Testis (tissue), 5 donors: ENCODE data around the gene CNIH1. TPM values are rescaled to one million over a fixed set of nuclear protein-coding genes. Genes with fewer than 3 reads are reported as not detected.

ENCODE experiments used
- DNase-seq: peaks from one replicate; pipeline ENCODE4 v3.0.0-alpha.2; 2019
- H3K27ac ChIP-seq, 2 donors: fragments of 200-600 bp; sonication (generic); one replicate each; pipeline ENCODE4 v1.5.1; 2019
- H3K27me3 ChIP-seq: fragments of 200-600 bp; sonication (generic); one replicate; pipeline ENCODE4 v1.5.1; 2019
- H3K36me3 ChIP-seq: fragments of 200-600 bp; sonication (generic); one replicate; pipeline ENCODE4 v1.5.1; 2017; ENCODE audit warnings: low read depth; ENCODE audit errors: missing control alignments
- H3K4me1 ChIP-seq: fragments of 200-600 bp; sonication (generic); one replicate; pipeline ENCODE4 v1.5.1; 2019
- H3K4me3 ChIP-seq, 2 donors: fragments of 200-600 bp; sonication (generic); one replicate each; pipeline ENCODE4 v1.5.1; 2017 to 2019
- H3K9me3 ChIP-seq: fragments of 200-600 bp; sonication (generic); one replicate; pipeline ENCODE4 v1.5.1; 2017
- CTCF ChIP-seq, 3 experiments: fragments of 450-650 bp in 2 of 3; fragments of 200-600 bp in 1 of 3; sonication (generic) in 1 of 3; IDR thresholded peaks; one replicate each; pipeline ENCODE4 v1.5.1; 2016 to 2019; ENCODE audit warnings: antibody characterized with exemption in 3 of 3, mild to moderate bottlenecking in 2 of 3, moderate library complexity in 1 of 3
- POLR2A ChIP-seq: fragments of 450-650 bp; IDR thresholded peaks from one replicate; pipeline ENCODE4 v1.6.1; 2017; ENCODE audit warnings: antibody characterized with exemption, mild to moderate bottlenecking, moderate library complexity
- WGBS, 2 donors: methylation state at CpG; one replicate each; pipeline ENCODE4 v1.1.5; 2018; 5-methylcytosine and 5-hydroxymethylcytosine counted together
- intact Hi-C: fragments of 100-400 bp; cut with DNase I; formaldehyde crosslinking; loops from one replicate; pipeline ENCODE4 v1.15.1; 2023; ENCODE audit warnings: low total_unique reads
- long read RNA-seq, 2 donors: transcript quantifications; one replicate each; lab custom pipeline, GENCODE V29; 2026
- polyA plus RNA-seq: library from polyadenylated mRNA; stranded (reverse); fragments of 350-450 nt; fragmentation: Illumina TruSeq; extraction: RNeasy Lipid Tissue Mini Kit (QIAGEN cat#74804); gene quantifications from one replicate; pipeline ENCODE4 v1.2.3, GENCODE V29; 2014; ENCODE audit warnings: low read depth, low replicate concordance; ENCODE audit not compliant: insufficient read depth
- total RNA-seq, 2 donors: library from RNA; depleted of rRNA; stranded (reverse); fragments of >200 nt; gene quantifications; one replicate each; pipeline ENCODE4 v1.2.3, GENCODE V29; 2016

Gene CNIH1
- total RNA-seq: 100 to 1,000 TPM in 1 of 2 donors, 10 to 100 TPM in 1; 44.2 to 157 TPM
- polyA plus RNA-seq: 121 TPM
- long read RNA-seq, donor 1, full-length matches to known transcripts: 89 of 99 reads
- long read RNA-seq, donor 1, partial matches to known transcripts: 10 of 99 reads
- long read RNA-seq, donor 1, other reads (novel, unspliced or antisense): 0 of 99 reads
- long read RNA-seq, donor 2, full-length matches to known transcripts: 89 of 89 reads
- long read RNA-seq, donor 2, partial matches to known transcripts: 0 of 89 reads
- long read RNA-seq, donor 2, other reads (novel, unspliced or antisense): 0 of 89 reads

GRCh38 chr14:54440873-54441868 is at the start of gene CNIH1:
CNIH1 (minus strand) TSS chr14:54441374; CDS start chr14:54441327, 47 bp downstream.
- 0 to 1% methylated on average over 41 to 99 of the region's 100 CpGs for WGBS, 2 donors
- peak within 1 kb of the TSS; percentile 72 to 81 for H3K4me3 ChIP-seq
- H3K36me3 ChIP-seq: no peaks in the 10 kb centered on the region
- H3K27ac ChIP-seq: peak within 1 kb of the TSS; percentile 73 to 96
- peaks cover 25% of the 10 kb centered on the region for H3K4me1 ChIP-seq
- intact Hi-C loops: no loop called here
- DNase-seq: peak; percentile 93
- TF ChIP-seq POLR2A (no peak), CTCF (IDR thresholded peaks at IDR 0.05) (peak; percentile 91 to 98 (median 96))
- H3K9me3 ChIP-seq: no peaks in the 10 kb centered on the region
- no peaks in the 10 kb centered on the region for H3K27me3 ChIP-seq

- no peak for DNase-seq
- no peaks in the 10 kb centered on the region for H3K36me3 ChIP-seq
- H3K27me3 ChIP-seq: no peaks in the 10 kb centered on the region
- intact Hi-C loops: no loop called here
- WGBS, 2 donors: 48 to 53% methylated on average over 3 of the region's 3 CpGs
- peaks cover 22% of the 10 kb centered on the region for H3K4me1 ChIP-seq
- no peaks in the 10 kb centered on the region for H3K9me3 ChIP-seq
- H3K4me3 ChIP-seq: no peak overlapping the region
- TF ChIP-seq CTCF (IDR thresholded peaks at IDR 0.05): no peak
- TF ChIP-seq POLR2A: no peak
- H3K27ac ChIP-seq: no peak overlapping the region
Measured at GRCh38 chr14:54490445-54491175, 49.4 kb upstream of the CNIH1 start.

- TF ChIP-seq POLR2A: no peak
- no peak for TF ChIP-seq CTCF (IDR thresholded peaks at IDR 0.05)
- Histone ChIP-seq H3K4me3 (peak overlapping the region in 1 of 2 donors; percentile 93), H3K9me3 (no peaks in the 10 kb centered on the region), H3K27ac (peak overlapping the region; percentile 47 to 94), H3K4me1 (peaks cover 27% of the 10 kb centered on the region), H3K36me3 (no peaks in the 10 kb centered on the region), H3K27me3 (no peaks in the 10 kb centered on the region)
- 82 to 83% methylated on average over 4 of the region's 4 CpGs for WGBS, 2 donors
- intact Hi-C loops: no loop called here
- DNase-seq: no peak
Measured at GRCh38 chr14:54489731-54490444, 48.7 kb upstream of the CNIH1 start.

- peaks cover 27% of the 10 kb centered on the region for H3K4me1 ChIP-seq
- H3K4me3 ChIP-seq: peak overlapping the region; percentile 92 to 93
- no peak for TF ChIP-seq CTCF (IDR thresholded peaks at IDR 0.05)
- TF ChIP-seq POLR2A: no peak
- no peaks in the 10 kb centered on the region for H3K27me3 ChIP-seq
- H3K27ac ChIP-seq: peak overlapping the region; percentile 47 to 94
- WGBS, 2 donors: 15 to 16% methylated on average over 5 of the region's 5 CpGs
- intact Hi-C loops: no loop called here
- H3K9me3 ChIP-seq: no peaks in the 10 kb centered on the region
- DNase-seq: no peak
- no peaks in the 10 kb centered on the region for H3K36me3 ChIP-seq
Measured at GRCh38 chr14:54489318-54489683, 48.1 kb upstream of the CNIH1 start.
